DND-41 (cell line): ENCODE measurements around the gene PRKCE.

Experiments
- EZH2 ChIP-seq: IDR thresholded peaks from 3 replicates; pipeline ENCODE4 v1.6.1; 2012; ENCODE audit warnings: borderline replicate concordance, low read depth, mild to moderate bottlenecking, moderate library complexity, low read length, inconsistent platforms; ENCODE audit not compliant: severe bottlenecking
- TF ChIP-seq, protein P1 (sequence below): IDR thresholded peaks from 2 replicates; pipeline ENCODE4 v1.5.1; 2012; ENCODE audit warnings: borderline replicate concordance, low read length, moderate library complexity, mild to moderate bottlenecking; ENCODE audit not compliant: poor library complexity, severe bottlenecking; ENCODE audit errors: extremely low read depth

DNA sequence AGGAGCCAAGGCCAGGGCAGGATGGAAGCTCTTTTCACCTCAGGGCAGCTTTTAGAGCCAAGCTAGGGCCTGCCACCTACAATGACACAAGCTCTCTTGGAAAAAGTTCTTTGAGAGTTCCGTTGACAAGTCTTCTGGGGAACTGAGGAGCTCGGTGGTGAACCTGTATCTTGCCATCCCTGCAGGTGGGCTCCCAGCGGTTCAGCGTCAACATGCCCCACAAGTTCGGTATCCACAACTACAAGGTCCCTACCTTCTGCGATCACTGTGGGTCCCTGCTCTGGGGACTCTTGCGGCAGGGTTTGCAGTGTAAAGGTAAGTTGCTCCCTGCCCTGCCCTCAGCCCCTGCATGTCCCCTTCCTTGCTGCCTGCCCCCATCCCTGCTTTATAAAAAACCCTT lies 332.9 kb downstream of the PRKCE start:
- TF ChIP-seq, protein P1, sequence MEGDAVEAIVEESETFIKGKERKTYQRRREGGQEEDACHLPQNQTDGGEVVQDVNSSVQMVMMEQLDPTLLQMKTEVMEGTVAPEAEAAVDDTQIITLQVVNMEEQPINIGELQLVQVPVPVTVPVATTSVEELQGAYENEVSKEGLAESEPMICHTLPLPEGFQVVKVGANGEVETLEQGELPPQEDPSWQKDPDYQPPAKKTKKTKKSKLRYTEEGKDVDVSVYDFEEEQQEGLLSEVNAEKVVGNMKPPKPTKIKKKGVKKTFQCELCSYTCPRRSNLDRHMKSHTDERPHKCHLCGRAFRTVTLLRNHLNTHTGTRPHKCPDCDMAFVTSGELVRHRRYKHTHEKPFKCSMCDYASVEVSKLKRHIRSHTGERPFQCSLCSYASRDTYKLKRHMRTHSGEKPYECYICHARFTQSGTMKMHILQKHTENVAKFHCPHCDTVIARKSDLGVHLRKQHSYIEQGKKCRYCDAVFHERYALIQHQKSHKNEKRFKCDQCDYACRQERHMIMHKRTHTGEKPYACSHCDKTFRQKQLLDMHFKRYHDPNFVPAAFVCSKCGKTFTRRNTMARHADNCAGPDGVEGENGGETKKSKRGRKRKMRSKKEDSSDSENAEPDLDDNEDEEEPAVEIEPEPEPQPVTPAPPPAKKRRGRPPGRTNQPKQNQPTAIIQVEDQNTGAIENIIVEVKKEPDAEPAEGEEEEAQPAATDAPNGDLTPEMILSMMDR, result no peak
- TF ChIP-seq EZH2, result no peak
